NCI-H2227 treated with DMSO at 0.1 percent for 48 hours (cell line): ENCODE measurements around the gene GSTO2.

Experiments
- DNase-seq: peaks from one replicate; lab custom pipeline; 2025; lab: John Stamatoyannopoulos, UW

Gene GSTO2

DNA sequence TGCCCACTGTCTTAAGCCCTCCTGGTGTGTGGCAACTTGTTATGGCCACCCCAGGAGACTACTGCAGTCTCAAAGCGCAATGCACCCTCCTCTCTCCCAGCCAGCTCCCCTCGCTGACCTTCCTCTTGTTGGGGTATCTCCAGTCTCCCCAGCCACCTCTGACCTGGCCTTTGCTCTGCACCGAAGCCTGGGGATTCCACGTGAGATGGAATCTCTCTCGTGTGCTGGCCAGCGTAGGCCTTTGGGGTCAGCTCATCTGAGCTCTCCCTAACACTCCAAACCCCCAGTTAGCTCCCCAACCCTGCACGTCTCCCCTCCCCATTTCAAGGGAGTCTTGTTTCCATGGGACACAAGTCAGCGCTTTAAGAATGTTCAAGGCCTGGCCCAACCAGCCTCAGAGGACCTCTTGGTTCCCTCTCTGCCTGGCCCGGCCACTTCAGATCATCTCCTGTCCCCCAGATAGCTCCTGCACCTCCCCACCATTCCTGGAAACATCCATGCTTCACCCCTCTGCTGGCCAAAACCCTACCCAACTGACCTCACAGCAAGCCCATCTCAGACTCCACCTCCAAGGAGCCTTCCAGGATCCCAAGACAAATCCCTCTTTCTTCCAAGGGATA is 58.1 kb downstream of the GSTO2 start:
- DNase-seq = no peak

DNA sequence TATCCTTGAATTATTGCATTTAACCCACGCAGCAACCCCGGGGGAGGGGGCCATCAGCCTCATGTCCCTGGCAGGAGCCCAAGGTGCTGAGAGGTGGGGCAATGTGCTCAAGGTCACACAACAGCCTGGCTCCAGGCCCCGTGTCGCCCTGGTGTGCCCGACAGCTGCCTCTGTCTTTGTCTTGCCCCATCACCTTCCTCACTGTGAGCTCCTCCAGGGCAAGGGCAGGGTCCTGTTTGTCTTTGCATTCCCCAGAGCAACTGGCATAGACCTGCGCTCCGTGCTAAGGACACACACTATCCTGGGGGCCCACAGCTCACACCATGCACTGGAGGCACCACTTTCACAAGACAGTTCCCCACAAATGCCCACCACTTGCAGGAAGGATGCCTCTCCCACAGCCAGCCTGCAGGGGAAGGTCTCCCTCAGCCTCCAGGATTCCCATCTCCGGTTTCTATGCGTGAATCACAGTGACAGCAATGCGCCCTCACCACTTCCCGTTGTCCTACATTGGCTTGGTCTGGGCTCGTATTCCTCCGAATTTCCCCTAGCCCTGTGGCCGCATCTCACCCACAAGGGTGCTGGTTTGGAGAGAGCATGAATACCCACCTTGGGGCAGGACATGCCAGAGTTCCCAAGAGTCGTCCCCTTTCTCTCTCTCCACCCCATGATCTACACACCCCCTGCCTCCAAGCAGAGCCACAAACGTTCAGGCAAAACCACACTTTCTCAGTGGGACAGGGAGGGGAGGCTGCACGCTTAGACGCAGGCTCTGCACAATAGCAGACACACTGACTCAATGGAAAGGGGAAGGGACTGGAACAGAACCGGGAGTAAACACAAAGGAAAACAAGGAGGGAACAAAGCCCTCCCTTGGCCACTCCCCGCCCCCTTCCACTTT is 59.0 kb downstream of the GSTO2 start:
- DNase-seq = no peak

DNA sequence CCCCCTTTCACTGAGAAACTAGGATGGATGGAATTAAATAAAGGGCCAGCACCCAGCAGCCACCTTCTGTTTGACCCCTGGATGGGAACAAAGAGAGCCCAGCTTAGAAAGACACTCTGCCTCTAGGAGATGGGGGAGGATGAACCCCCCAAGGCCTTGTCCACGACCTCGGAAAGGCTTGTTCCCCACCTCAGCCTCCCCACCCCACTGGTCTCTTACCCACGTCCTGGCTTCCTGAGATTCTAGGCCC is 59.6 kb downstream of the GSTO2 start:
- peak; percentile 53 for DNase-seq

DNA sequence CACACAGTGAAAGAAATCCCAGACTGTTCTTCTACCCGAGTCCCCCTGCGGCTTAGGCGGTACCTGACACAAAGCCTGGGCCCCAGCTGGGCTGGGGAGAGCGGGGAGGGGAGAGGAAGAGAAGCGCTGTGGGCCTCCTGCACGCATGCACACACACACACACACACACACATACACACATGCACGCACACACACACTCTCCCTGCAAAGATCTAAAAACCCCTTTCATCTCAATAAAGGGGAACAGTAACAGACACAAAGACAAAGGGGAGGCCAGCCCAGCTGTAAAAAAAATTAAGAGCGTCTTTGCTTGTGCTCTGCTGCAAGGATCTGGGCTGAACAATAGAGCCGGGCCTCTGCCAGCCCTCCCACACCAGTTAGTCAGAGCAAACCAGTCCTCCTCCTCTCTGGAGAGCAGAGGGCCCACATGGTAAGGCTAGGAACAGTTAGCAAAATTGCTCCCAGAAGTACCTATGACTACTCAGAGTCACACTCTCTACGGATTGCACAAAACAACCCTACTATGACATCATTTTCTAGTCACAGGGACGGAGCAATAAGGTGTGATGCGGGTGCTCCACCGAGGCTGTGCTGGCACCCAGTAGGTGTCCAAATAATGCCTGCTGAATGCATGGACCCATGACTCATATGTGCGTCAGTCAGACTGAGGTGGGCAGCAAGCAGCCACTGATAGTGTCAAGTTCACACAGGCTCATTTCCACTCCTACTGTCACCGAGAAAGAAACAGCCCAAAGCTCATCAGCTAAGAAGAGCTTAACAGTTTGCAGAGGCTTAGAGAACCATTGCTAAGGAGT is 60.1 kb downstream of the GSTO2 start:
- DNase-seq = peak; percentile 82

DNA sequence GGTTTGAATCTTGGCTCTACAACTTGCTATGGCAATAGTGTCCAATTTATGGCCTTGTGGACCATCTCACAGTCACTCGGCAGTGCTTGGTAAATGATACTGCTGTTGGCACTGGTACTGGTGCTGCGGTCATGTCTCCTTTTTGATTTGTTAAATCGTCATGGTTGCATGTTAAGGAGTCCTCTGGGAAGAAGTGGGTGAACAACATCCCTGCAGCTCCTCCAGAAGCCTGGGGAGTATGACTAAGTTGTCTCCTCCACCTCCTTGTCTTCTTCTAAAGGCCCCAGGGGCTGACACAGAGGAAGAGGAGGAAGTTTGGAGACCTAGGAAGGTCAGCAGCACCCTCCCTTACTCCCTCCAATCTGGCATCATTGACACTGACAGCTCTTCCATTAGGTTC is 60.8 kb downstream of the GSTO2 start:
- no peak for DNase-seq

DNA sequence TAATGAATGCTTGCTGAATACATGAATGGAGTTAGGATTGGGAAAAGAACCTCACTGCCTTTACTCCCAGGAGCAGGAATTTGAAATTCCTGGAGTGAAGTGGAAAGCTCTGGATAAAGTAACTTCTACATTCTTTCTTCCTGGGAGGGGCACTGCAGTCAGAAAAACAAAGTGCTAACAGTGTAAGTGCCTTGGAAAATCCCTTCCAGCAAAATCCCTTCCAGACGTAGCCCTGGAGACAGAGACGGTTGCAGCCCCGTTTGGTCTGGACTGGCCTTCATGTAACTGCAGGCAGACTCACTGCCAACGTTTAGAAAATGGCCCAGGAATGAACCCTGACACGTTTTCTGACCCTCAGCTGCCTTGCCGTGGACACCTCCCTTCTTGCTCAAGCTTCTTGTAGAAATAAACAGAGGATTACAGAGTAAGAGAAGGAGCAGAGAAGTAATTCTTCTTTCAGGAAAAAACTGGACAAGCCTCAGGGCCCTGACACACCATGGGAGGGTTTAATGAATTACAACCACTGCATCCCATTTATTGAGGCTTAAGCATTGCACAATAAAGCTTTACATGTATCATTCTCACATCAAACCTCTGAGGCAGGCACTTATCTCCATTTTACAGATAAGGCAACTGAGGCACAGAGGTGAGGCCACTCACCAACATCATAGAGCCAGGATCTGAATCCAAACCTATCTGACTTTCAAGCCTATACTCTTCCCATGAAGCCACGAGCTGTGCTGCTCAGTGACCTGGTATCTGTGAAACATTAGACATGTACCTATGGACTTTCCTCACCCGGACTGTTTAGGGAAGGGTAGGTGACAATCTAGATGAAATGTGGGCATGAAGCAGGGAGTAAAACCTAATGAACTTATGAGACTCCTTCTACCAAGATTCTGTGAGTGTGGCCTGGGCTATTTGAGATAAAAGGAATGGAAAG is 61.5 kb downstream of the GSTO2 start:
- DNase-seq = no peak

DNA sequence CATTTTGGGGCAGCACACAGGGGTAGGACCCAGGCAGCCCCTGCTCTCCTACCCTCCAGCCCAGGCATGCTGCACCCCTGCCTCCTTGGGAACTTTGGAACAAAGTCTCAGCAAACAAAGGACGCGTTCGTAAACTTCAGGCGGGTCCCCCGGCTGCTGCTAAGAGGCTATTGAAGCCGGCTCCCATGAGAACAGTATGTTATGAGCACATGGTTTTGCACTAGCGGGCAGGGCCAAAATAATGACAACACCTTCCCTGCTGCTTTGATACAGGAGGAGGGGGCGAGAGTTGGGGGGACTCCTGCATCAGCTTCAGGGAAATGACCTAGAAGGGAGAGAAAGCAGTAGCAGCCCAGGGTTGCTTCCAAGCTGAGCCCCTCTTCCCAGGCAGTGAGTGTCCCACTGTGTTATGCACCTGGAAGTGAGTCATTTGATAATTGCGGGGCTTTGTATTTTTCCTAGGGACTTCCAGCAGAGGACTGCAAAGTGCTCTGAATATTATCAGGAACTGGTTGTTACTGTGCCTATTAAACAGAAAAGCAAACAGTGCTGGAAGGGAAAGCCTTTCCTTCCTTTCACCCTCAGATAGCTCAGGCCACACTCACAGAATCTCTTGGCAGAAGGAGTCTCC is 62.3 kb downstream of the GSTO2 start:
- peak; percentile 83 for DNase-seq

DNA sequence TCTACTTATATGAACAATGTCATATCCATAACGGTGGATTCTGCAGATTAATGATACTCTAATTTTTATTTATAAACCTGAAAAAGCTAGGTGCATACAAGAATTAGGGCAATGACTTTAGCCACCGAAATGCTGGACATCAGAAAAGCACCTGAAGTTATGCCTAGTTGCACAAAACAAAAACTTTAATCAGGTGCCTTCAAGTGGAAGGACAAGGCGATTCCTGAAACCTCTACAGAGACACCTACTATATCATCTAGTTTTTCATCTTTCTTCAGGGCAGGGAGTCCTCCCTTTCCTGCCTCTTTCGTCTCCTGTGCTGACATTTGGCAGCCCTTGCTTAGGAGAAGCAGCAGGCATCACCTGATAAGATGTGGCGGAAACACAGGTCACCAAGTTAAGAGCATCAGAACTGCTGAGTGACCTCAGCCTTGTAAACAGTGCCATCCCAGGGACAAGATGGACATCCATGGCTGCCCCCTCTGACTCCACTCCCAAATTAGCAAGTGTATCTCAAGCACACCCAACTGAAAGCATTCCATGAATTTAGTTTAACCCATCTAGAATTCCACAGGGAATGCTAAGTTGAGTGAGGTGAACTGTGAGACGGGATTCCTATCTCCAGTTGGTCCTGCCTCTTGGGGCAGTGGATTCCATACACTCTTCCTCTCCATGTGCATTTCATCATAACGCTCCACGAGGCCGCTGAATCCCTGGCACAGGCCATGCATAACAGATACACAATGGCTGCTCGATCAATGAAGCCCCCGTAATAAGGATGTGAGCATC is 63.5 kb downstream of the GSTO2 start:
- no peak for DNase-seq

DNA sequence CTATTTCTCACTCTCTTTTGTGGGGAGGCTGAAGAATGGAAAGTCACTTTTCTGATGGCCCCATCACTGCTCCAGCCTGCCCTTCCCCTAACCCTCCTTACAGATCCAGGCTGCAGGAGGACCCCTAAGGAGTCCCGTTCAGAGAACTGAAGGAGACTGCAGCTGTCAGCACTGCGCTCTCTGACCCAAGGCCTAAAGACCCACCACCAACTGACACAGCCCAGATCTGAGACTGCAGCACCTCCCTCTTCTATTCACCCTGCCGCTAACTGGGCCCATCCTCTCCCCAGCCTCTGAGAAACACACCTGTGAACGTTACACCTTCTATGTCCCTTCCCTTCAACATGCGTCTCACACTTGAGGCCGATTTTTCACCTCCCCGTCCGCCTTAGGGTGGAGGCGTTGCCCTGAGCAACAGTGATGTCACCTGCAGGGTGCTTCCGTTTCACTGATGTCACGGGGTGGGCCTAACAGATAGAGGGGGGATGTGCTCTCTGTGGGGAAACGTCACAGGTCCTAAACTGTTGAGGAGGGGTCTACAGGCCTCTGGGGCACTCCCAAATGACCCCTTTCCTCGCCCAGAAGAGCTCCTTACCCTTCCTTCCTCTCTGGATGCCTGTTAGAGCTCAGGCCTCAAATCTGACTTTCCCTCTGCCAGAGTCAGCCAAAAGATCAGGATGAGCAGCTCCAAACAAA is 64.2 kb downstream of the GSTO2 start:
- no peak for DNase-seq

DNA sequence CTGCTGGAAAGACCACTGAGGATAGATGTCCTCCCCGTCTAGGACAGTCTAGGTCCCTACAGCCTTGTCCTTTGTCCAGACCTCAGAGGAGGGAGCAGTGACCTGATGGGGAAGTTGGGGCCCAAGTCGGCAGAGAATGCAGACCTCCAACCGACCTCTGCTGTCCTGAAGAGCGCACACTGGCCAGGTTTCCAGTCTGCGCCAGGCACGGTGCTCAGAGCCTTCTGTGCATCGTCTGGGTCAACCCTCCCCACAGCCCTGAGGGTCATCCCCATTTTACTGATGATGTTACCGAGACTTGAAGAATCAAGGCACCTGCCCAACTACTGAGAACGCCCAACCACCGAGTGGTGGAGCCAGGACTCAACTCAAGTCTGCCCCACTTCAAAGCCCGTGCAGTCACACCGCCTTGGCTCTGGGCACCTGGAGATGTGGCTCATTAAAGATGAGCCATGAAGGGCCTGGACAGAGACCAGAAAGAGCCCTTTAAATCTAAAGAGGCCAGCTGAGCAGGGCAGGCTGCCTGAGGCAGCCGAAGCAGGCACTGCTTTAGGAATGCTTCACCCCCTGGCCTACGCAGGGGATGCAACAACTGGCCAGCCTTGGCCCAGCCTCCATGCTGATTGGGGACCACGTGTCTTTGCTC is 64.9 kb downstream of the GSTO2 start:
- no peak for DNase-seq

DNA sequence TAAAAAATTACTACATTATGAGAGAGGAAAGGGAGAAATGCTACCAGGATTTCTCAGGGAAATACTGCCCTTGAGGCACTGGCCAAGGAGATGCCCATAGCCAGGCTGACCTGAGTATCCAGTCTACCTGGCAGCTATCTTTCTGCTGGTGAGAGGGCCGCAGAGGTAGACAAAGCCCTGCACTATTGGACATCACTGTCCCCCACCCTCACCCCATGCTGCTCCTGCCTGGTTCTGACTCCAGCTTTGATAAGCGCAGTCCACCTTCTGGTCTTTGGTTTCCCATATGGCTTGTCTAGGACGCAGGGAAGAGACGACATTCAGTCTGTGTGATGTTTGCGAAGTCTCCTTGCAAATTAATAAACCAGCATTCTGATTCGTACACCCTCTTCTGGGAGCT is 65.6 kb downstream of the GSTO2 start:
- no peak for DNase-seq

DNA sequence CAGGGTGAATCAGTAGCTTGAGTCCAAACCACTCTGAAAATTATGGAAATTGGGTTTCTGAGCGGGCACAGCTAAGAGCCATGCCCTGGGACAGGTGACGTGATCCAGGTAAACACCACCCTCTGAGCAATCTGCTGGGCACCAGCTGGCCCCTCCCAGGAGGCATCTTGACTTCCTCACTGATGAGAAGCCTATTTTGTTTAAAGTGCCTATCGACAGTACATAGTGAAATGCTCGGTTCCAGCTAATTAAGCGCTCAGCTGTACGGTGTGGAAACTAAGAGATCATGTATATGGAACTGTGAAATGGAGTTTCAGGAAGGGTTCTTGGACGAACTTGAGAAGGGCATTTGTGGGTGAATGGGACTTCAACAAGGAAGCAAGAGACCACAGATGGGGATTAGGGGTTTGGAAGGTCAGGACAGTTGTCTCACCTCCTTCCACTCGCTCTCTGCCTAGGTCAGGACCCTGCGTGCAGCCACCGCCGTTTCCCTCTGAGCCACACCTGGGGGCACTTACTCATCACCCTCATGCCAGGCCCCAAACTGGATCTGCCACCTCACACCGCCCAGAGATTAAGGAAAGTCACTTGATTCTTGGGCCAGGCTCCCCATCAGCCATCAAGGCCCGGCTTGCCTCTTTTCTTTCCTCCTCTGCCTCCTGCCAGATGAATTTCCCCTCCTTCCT is 66.1 kb downstream of the GSTO2 start:
- no peak for DNase-seq

DNA sequence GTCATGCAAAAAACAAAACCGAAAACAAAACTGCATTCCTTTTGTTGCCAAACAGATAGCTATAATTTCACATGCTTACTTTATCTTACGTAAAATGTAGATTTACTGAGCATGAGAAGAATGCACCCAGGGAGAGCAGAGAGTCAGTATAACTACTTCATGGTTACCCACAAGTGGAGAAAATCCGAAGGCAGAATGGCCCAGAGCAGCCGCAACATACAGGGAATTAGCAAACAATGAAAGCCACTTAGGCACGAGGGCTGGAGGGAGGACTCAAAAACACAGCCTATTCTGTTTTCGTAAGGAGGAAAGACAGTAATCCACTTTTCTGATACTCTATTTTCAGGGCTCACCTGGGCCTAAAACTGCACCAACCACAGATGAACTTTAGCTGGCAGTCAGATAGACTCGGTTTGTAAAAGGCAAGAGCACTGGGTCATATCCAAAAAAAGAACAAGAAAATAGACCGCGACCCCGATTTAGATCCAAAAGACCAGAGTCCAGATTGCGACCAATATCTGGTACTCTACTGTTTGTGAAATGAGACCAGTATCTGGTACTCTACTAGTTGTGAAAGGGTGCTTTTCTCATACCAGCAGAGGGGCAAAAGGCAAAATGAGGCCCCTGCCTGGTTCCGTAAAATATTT is 68.0 kb downstream of the GSTO2 start:
- no peak for DNase-seq

DNA sequence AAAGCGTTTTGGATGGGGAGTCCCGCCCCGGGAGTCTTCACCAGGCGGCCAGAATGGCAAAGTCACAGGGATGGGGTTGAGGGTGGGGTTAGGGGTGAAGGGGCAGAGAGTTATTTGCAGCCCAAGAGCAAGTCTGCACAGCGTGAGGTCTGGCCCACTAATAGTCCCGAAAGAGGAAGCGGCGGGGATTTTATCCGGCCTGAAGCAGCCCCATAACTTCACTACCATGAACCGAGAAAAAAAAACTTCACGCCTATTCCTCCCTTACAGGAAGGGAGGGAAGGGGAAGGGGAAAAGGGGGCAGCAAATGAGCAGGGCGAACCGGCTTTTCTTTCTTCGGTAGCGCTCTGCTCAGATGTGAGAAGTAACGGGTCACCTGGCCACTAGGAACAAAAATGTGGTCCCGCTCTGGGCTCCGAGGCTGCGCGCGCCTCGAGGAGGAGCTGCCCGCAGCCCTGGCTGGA is 68.6 kb downstream of the GSTO2 start:
- DNase-seq = no peak

DNA sequence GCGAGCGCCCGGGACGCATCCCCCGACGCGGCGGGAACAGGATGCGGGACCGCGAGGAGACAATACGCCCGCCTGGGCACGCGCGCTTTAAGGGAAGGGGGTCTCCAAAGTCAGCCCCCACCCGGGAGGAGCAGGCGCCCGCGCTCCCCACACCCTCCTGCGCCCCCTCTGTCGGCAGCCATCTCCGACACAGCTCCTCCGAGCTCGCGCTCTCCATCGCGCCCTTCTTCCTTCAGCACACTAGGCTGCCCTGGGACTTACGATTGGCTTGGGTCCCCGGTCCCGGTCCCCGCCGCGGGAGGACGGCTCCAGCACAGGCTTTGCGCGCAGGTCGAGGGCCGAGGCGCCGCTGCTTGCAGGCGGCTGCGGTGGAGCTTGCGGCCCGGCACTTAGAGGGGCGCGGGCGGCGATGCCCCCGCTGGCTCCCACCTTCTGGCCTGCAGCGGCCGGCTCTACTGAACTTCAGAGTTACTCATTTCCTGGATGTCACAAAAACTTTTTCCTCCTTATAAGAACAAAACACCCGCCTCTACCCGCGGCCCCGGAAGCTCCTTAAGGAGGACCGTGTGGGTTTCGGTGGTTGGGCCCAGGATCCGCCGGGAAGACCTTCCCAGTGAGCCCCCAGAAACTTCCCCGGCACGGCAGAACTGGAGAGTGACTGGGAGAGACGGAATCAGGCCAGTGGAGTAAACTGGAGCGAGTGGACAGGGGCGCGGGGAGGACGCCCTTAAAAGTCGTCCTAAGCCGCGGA is 69.2 kb downstream of the GSTO2 start, which contains the start of gene ITPRIP:
Gene ITPRIP, minus strand, starts transcription at position 481 of the 751 bp plus-strand sequence. CDS start 22,414 bp downstream, outside the sequence.
- peak; percentile 27 for DNase-seq

DNA sequence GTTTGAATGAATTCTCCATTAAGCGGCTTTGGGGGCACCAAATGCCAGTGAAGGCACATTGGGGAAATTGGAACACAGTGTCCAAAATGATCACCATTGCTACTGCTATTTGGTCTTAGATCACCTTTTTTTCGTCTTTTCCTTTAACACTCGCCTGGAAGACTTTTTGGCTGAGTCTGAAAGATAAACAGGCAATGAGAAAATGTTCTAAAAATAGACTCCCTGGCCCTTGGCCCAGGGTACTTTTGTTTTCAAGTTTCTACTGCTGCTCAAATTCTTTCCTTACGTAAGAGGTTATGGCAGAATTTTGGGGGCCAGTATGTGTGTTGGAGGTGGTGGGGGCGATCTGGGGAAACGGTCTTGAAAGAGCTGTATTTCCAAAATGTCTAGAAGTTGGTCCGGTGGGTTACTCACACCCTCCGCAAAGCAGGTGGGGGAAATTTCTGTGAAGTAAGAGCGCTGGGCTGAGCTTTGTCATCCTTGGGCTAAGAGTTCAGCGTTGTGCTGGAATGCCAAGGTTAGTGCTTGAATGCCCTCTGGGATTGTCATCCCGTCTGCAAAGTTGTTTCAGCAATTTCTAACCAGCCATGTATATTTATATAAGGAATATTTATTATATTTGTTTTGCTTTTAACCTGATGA is 70.6 kb downstream of the GSTO2 start:
- DNase-seq = no peak

DNA sequence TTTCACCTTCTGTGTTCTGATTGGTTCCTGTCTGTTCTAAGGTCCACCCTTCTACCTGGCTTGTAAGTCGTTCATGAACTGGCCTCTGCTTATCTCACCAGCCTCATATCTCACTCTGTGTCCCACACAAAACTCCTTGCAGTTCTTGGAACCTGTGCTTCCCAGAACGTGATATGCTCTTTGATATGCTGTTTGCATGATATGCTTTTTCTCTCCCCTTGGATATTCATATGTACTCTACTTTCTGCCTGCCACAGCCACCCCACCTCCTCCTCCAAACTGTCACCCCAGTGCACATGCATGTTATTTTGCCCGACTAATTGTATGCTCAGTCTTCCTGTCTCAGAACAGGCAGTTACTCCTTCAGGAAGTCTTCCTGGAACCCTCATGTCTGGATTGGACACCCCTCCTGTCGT is 71.1 kb downstream of the GSTO2 start:
- no peak for DNase-seq
